Neural cell (in vitro differentiated cells): ENCODE data around the gene ACTR10.

Experiments
- CTCF ChIP-seq: fragments of 450-650 bp; IDR thresholded peaks from 2 replicates; pipeline ENCODE4 v1.5.1; 2014; ENCODE audit warnings: antibody characterized with exemption, mild to moderate bottlenecking, moderate library complexity; ENCODE audit not compliant: poor library complexity, severe bottlenecking
- EP300 ChIP-seq: fragments of 450-650 bp; conservative IDR thresholded peaks from 2 replicates; pipeline ENCODE4 v1.6.1; 2014; ENCODE audit warnings: antibody characterized with exemption, mild to moderate bottlenecking, moderate library complexity; ENCODE audit not compliant: poor library complexity, severe bottlenecking
- SMC3 ChIP-seq: fragments of 450-650 bp; conservative IDR thresholded peaks from 2 replicates; pipeline ENCODE4 v1.6.1; 2014; ENCODE audit warnings: antibody characterized with exemption, mild to moderate bottlenecking, moderate library complexity; ENCODE audit not compliant: poor library complexity

GRCh38 chr14:58270628-58271027 lies 70.7 kb downstream of the ACTR10 start:
- TF ChIP-seq CTCF = no peak
- TF ChIP-seq EP300 = no peak
- no peak for TF ChIP-seq SMC3
